ENCODE data around the gene ATP6V1G1. TPM values are rescaled to one million over a fixed set of nuclear protein-coding genes. Genes with fewer than 3 reads are reported as not detected.

Gene ATP6V1G1
- polyA plus RNA-seq, 1 experiment: 89.2 TPM

- no peak for TF ChIP-seq CTCF (IDR thresholded peaks at IDR 0.05; ENCODE audit: insufficient read depth, low read depth, low read length)
- H3K4me3 ChIP-seq (ENCODE audit: low read depth, low read length): no peak overlapping the region
- CTCF ChIA-PET: no interaction called here
- peaks cover 4% of the 10 kb centered on the region for H3K36me3 ChIP-seq (ENCODE audit: control insufficient read depth, insufficient read depth, low read length)
- no peaks in the 10 kb centered on the region for H3K27me3 ChIP-seq (ENCODE audit: control insufficient read depth, insufficient read depth, low read length)
- no peak for DNase-seq (ENCODE audit: low read depth)
- POLR2A ChIA-PET: no interaction called here
These were observed 15.1 kb downstream of the ATP6V1G1 start for GRCh38 chr9:114602620-114603019.

GRCh38 chr9:114603248-114603647 lies 15.7 kb downstream of the ATP6V1G1 start:
- no peaks in the 10 kb centered on the region for H3K27me3 ChIP-seq (ENCODE audit: control insufficient read depth, insufficient read depth, low read length)
- ChIA-PET CTCF (no interaction called here), POLR2A (no interaction called here)
- peaks cover 4% of the 10 kb centered on the region for H3K36me3 ChIP-seq (ENCODE audit: control insufficient read depth, insufficient read depth, low read length)
- no peak overlapping the region for H3K4me3 ChIP-seq (ENCODE audit: low read depth, low read length)
- no peak for TF ChIP-seq CTCF (IDR thresholded peaks at IDR 0.05; ENCODE audit: insufficient read depth, low read depth, low read length)
- DNase-seq (ENCODE audit: low read depth): no peak

GRCh38 chr9:114604989-114605388 lies 17.4 kb downstream of the ATP6V1G1 start:
- no peak for TF ChIP-seq CTCF (IDR thresholded peaks at IDR 0.05; ENCODE audit: insufficient read depth, low read depth, low read length)
- Histone ChIP-seq H3K4me3 (ENCODE audit: low read depth, low read length) (no peak overlapping the region), H3K27me3 (ENCODE audit: control insufficient read depth, insufficient read depth, low read length) (no peaks in the 10 kb centered on the region), H3K36me3 (ENCODE audit: control insufficient read depth, insufficient read depth, low read length) (peaks cover 1% of the 10 kb centered on the region; the same call in 1 of the 2 replicates)
- ChIA-PET CTCF (interaction anchor here (0.9 kb wide), 1 partner anchor 13 kb away, joined by 3 read pairs; no protein-coding TSS in a partner anchor), POLR2A (no interaction called here)
- DNase-seq (ENCODE audit: low read depth): no peak

GRCh38 chr9:114606068-114606467 lies 18.5 kb downstream of the ATP6V1G1 start:
- Histone ChIP-seq H3K36me3 (ENCODE audit: control insufficient read depth, insufficient read depth, low read length) (0 out of 2 replicates have a peak, but pooled peaks cover 1% of the 10 kb centered on the region), H3K27me3 (ENCODE audit: control insufficient read depth, insufficient read depth, low read length) (no peaks in the 10 kb centered on the region), H3K4me3 (ENCODE audit: low read depth, low read length) (no peak overlapping the region)
- POLR2A ChIA-PET: no interaction called here
- no peak for DNase-seq (ENCODE audit: low read depth)
- CTCF ChIA-PET: interaction anchor here (1.0 kb wide), 1 partner anchor 9 kb away, joined by 3 read pairs; no protein-coding TSS in a partner anchor
- no peak for TF ChIP-seq CTCF (IDR thresholded peaks at IDR 0.05; ENCODE audit: insufficient read depth, low read depth, low read length)

GRCh38 chr9:114606597-114607207 lies 19.1 kb downstream of the ATP6V1G1 start:
- Histone ChIP-seq H3K27me3 (ENCODE audit: control insufficient read depth, insufficient read depth, low read length) (no peaks in the 10 kb centered on the region), H3K4me3 (ENCODE audit: low read depth, low read length) (no peak overlapping the region), H3K36me3 (ENCODE audit: control insufficient read depth, insufficient read depth, low read length) (0 out of 2 replicates have a peak, but pooled peaks cover 1% of the 10 kb centered on the region)
- POLR2A ChIA-PET: no interaction called here
- CTCF ChIA-PET: interaction anchor here (0.9 to 1.3 kb wide), 3 partner anchors 9 to 14 kb away, joined by 3 read pairs; no protein-coding TSS in a partner anchor
- TF ChIP-seq CTCF (IDR thresholded peaks at IDR 0.05; ENCODE audit: insufficient read depth, low read depth, low read length): no peak
- DNase-seq (ENCODE audit: low read depth): no peak
